SK-N-SH (cell line): Measurements from ENCODE around the gene SPRR1A.

Experiments
- CHD2 ChIP-seq: fragments of 150-350 bp; IDR thresholded peaks from 2 replicates; pipeline ENCODE4 v1.6.1; 2018; ENCODE audit warnings: low read length; ENCODE audit not compliant: partially characterized antibody
- ELF1 ChIP-seq: IDR thresholded peaks from 2 replicates; pipeline ENCODE4 v1.4.0; 2012
- EP300 ChIP-seq, 2 experiments: IDR thresholded peaks; 2 replicates each; pipeline versions ENCODE4 v1.4.0 to v1.6.1; 2012; ENCODE audit warnings: borderline replicate concordance in 1 of 2, low read depth in 1 of 2, low read length in 1 of 2
- MXI1 ChIP-seq: IDR thresholded peaks from 2 replicates; pipeline ENCODE4 v1.6.1; 2012; ENCODE audit warnings: mild to moderate bottlenecking, low read depth, low read length, improper control_type of control experiment
- NFIC ChIP-seq: IDR thresholded peaks from 2 replicates; pipeline ENCODE4 v1.4.0; 2012; ENCODE audit warnings: borderline replicate concordance
- POLR2AphosphoS5 ChIP-seq: IDR thresholded peaks from 2 replicates; pipeline ENCODE4 v1.6.1; 2012; ENCODE audit warnings: low read depth, low read length
- RAD21 ChIP-seq: IDR thresholded peaks from 2 replicates; pipeline ENCODE4 v1.6.1; 2012; ENCODE audit warnings: mild to moderate bottlenecking, low read length
- RCOR1 ChIP-seq: fragments of 150-350 bp; IDR thresholded peaks from 2 replicates; pipeline ENCODE4 v1.6.1; 2017; ENCODE audit warnings: antibody characterized with exemption, low read length
- SMC3 ChIP-seq: IDR thresholded peaks from 2 replicates; pipeline ENCODE4 v1.6.1; 2012; ENCODE audit warnings: low read depth, low read length, improper control_type of control experiment
- TAF1 ChIP-seq: IDR thresholded peaks from 2 replicates; pipeline ENCODE4 v1.6.1; 2012; ENCODE audit warnings: low read depth, mild to moderate bottlenecking, low read length, moderate library complexity, borderline replicate concordance
- YY1 ChIP-seq: IDR thresholded peaks from 2 replicates; pipeline ENCODE4 v1.4.0; 2012; ENCODE audit warnings: low read depth, mild to moderate bottlenecking
- TF ChIP-seq, protein P1 (sequence below): IDR thresholded peaks from 2 replicates; pipeline ENCODE4; 2012
- TF ChIP-seq, protein P2 (sequence below): fragments of 200-600 bp; sonication (generic); IDR thresholded peaks from 2 replicates; pipeline ENCODE4 v1.6.1; 2017; ENCODE audit warnings: antibody characterized with exemption, mild to moderate bottlenecking, moderate library complexity

DNA sequence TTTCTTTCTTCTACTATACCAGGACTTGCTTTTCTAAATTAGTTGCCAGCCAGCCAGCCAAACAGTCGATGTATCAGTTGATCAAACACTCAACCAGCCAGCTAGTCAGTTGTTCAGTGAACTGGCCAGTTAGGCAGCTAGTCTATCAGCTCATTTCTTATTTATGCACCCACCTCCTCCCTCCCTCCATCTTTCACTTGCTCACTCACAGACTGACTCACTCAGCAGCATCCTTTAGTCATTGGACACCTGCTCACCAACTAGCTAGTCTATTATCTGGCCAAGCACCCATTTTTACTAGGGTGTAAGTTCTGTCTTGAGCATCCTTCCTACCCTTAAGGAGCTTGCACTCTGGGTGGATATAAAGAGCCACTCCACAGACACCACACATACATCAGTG lies 19.3 kb upstream of the SPRR1A start:
- TF ChIP-seq TAF1 (no peak), NFIC (no peak), RCOR1 (no peak), MXI1 (no peak), POLR2AphosphoS5 (no peak), SMC3 (no peak), EP300 (IDR thresholded peaks at IDR 0.05; ENCODE audit: borderline replicate concordance in 1 of 2, low read depth in 1 of 2, low read length in 1 of 2) (no peak), CHD2 (no peak), ELF1 (no peak), YY1 (no peak), RAD21 (no peak)
- TF ChIP-seq, protein P1, sequence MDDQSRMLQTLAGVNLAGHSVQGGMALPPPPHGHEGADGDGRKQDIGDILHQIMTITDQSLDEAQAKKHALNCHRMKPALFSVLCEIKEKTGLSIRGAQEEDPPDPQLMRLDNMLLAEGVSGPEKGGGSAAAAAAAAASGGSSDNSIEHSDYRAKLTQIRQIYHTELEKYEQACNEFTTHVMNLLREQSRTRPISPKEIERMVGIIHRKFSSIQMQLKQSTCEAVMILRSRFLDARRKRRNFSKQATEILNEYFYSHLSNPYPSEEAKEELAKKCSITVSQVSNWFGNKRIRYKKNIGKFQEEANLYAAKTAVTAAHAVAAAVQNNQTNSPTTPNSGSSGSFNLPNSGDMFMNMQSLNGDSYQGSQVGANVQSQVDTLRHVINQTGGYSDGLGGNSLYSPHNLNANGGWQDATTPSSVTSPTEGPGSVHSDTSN = no peak
- TF ChIP-seq, protein P2, sequence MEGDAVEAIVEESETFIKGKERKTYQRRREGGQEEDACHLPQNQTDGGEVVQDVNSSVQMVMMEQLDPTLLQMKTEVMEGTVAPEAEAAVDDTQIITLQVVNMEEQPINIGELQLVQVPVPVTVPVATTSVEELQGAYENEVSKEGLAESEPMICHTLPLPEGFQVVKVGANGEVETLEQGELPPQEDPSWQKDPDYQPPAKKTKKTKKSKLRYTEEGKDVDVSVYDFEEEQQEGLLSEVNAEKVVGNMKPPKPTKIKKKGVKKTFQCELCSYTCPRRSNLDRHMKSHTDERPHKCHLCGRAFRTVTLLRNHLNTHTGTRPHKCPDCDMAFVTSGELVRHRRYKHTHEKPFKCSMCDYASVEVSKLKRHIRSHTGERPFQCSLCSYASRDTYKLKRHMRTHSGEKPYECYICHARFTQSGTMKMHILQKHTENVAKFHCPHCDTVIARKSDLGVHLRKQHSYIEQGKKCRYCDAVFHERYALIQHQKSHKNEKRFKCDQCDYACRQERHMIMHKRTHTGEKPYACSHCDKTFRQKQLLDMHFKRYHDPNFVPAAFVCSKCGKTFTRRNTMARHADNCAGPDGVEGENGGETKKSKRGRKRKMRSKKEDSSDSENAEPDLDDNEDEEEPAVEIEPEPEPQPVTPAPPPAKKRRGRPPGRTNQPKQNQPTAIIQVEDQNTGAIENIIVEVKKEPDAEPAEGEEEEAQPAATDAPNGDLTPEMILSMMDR = no peak
